IMR-90 (cell line): ENCODE measurements around the gene CDC42EP3.

Source experiments
- CTCF ChIP-seq: conservative IDR thresholded peaks from 2 replicates; pipeline ENCODE4 v1.5.1; 2012; ENCODE audit warnings: mild to moderate bottlenecking, low read depth, low read length, improper control_type of control experiment
- MAFK ChIP-seq: IDR thresholded peaks from 2 replicates; pipeline ENCODE4 v1.6.1; 2012; ENCODE audit warnings: low read depth, low read length, improper control_type of control experiment
- SMC3 ChIP-seq: fragments of 150-350 bp; IDR thresholded peaks from 2 replicates; pipeline ENCODE4 v1.6.1; 2016; ENCODE audit warnings: low read depth, mild to moderate bottlenecking, antibody characterized with exemption, low read length, moderate library complexity

- TF ChIP-seq CTCF (peak; percentile 15; the same call in 1 of the 2 replicates), SMC3 (no peak), MAFK (no peak)
These were observed 34.1 kb downstream of the CDC42EP3 start for GRCh38 chr2:37637190-37637860.
